OCI-LY7 (cell line): ENCODE results near the gene LCP2. TPM values are rescaled to one million over a fixed set of nuclear protein-coding genes. Genes with fewer than 3 reads are reported as not detected.

Experiments
- BruUV-seq: library from RNA; stranded (reverse); fragments of 400-500 nt; replicated peaks from 2 replicates; lab custom pipeline; 2021; lab: Mats Ljungman, UMichigan
- CTCF ChIA-PET: fragments of 300-600 bp; sonication (Branson Sonifier 250); formaldehyde crosslinking; loops from one replicate; lab custom pipeline; 2022; ENCODE audit warnings: antibody characterized with exemption; ENCODE audit not compliant: unreplicated experiment; lab: Charles Lee
- POLR2A ChIA-PET: fragments of 300-600 bp; sonication (Branson Sonifier 250); formaldehyde crosslinking; loops from one replicate; lab custom pipeline; 2022; ENCODE audit warnings: antibody characterized with exemption; lab: Charles Lee
- DNase-seq: peaks from one replicate; pipeline ENCODE4 v3.0.0-alpha.2; 2015; ENCODE audit warnings: low spot score
- H2AFZ ChIP-seq: fragments of 200-600 bp; sonication (generic), shearing (Covaris generic); 2 replicates; pipeline ENCODE4 v1.6.1; 2014; ENCODE audit warnings: mild to moderate bottlenecking, antibody characterized with exemption, low read length, moderate library complexity
- H3K27ac ChIP-seq: fragments of 200-600 bp; sonication (generic); 2 replicates; pipeline ENCODE4 v1.5.1; 2014; ENCODE audit warnings: mixed run types, low read depth, mild to moderate bottlenecking, moderate library complexity, low read length, inconsistent platforms; ENCODE audit not compliant: poor library complexity, severe bottlenecking
- H3K36me3 ChIP-seq: fragments of 200-600 bp; sonication (generic); 2 replicates; pipeline ENCODE4 v1.6.1; 2014; ENCODE audit warnings: mild to moderate bottlenecking, antibody characterized with exemption, low read length, moderate library complexity, mixed read lengths; ENCODE audit not compliant: insufficient read depth
- H3K4me1 ChIP-seq: fragments of 200-600 bp; sonication (generic); 2 replicates; pipeline ENCODE4 v1.5.1; 2014; ENCODE audit warnings: mild to moderate bottlenecking, low read length; ENCODE audit not compliant: insufficient read depth, poor library complexity, severe bottlenecking
- H3K4me2 ChIP-seq: fragments of 200-600 bp; sonication (generic); 2 replicates; pipeline ENCODE4 v1.6.1; 2014; ENCODE audit warnings: mild to moderate bottlenecking, low read length
- H3K4me3 ChIP-seq: fragments of 200-600 bp; sonication (generic); 2 replicates; pipeline ENCODE4 v1.5.1; 2014; ENCODE audit warnings: mild to moderate bottlenecking, low read depth, low read length; ENCODE audit not compliant: poor library complexity, severe bottlenecking
- H3K79me2 ChIP-seq: fragments of 200-600 bp; sonication (generic); 2 replicates; pipeline ENCODE4 v1.6.1; 2016; ENCODE audit warnings: low read depth, mild to moderate bottlenecking, low read length, moderate library complexity, mixed read lengths; ENCODE audit not compliant: insufficient read depth
- H3K9me2 ChIP-seq: fragments of 200-600 bp; sonication (generic); 2 replicates; pipeline ENCODE4 v1.6.1; 2016; ENCODE audit warnings: mild to moderate bottlenecking, low read length, mixed read lengths; ENCODE audit not compliant: insufficient read depth
- H3K9me3 ChIP-seq: fragments of 200-600 bp; sonication (generic); 2 replicates; pipeline ENCODE4 v1.6.1; 2014; ENCODE audit warnings: mild to moderate bottlenecking, mixed run types, low read length, mixed read lengths
- H4K20me1 ChIP-seq: fragments of 200-600 bp; sonication (generic); 2 replicates; pipeline ENCODE4 v1.6.1; 2014; ENCODE audit warnings: mild to moderate bottlenecking, antibody characterized with exemption, low read length, moderate library complexity, mixed read lengths; ENCODE audit not compliant: insufficient read depth
- EZH2phosphoT487 ChIP-seq: fragments of 200-600 bp; sonication (generic); IDR thresholded peaks from 2 replicates; pipeline ENCODE4 v1.6.1; 2018; ENCODE audit warnings: low read depth, borderline replicate concordance, mild to moderate bottlenecking, mixed run types, antibody characterized with exemption, low read length, moderate library complexity, mixed read lengths
- intact Hi-C: fragments of 100-400 bp; cut with micrococcal nuclease; formaldehyde crosslinking; loops from one replicate; pipeline ENCODE4 v1.10.0; 2022; ENCODE audit not compliant: unreplicated experiment
- total RNA-seq, 2 experiments: library from RNA; depleted of rRNA in 1 of 2; stranded (reverse); fragments of >200 nt in 1 of 2; shearing (Covaris generic) in 1 of 2; gene quantifications; 2 replicates each; pipeline ENCODE4 v1.2.3, GENCODE V29; 2014 to 2022
- TF ChIP-seq, protein P1 (sequence below): fragments of 200-600 bp; sonication (generic); conservative IDR thresholded peaks from 2 replicates; pipeline ENCODE4 v1.5.1; 2014; ENCODE audit warnings: mild to moderate bottlenecking, antibody characterized with exemption, low read length, moderate library complexity, mixed read lengths

LCP2 gene
- total RNA-seq, 2 experiments from 2014 or later: 2.6 TPM; not detected in 1

- no TSS peak for BruUV-seq
Measured at GRCh38 chr5:170296036-170296934, 1.3 kb downstream of the LCP2 start.

GRCh38 chr5:170294556-170294955 lies 3.0 kb downstream of the LCP2 start:
- no peak overlapping the region for H3K4me3 ChIP-seq
- ChIA-PET POLR2A (no interaction called here), CTCF (no interaction called here)
- TF ChIP-seq, protein P1, sequence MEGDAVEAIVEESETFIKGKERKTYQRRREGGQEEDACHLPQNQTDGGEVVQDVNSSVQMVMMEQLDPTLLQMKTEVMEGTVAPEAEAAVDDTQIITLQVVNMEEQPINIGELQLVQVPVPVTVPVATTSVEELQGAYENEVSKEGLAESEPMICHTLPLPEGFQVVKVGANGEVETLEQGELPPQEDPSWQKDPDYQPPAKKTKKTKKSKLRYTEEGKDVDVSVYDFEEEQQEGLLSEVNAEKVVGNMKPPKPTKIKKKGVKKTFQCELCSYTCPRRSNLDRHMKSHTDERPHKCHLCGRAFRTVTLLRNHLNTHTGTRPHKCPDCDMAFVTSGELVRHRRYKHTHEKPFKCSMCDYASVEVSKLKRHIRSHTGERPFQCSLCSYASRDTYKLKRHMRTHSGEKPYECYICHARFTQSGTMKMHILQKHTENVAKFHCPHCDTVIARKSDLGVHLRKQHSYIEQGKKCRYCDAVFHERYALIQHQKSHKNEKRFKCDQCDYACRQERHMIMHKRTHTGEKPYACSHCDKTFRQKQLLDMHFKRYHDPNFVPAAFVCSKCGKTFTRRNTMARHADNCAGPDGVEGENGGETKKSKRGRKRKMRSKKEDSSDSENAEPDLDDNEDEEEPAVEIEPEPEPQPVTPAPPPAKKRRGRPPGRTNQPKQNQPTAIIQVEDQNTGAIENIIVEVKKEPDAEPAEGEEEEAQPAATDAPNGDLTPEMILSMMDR: no peak
- TF ChIP-seq EZH2phosphoT487: no peak
- no peaks in the 10 kb centered on the region for H3K79me2 ChIP-seq
- no peak overlapping the region for H2AFZ ChIP-seq
- peaks cover 11% of the 10 kb centered on the region for H3K4me1 ChIP-seq
- H3K36me3 ChIP-seq: no peaks in the 10 kb centered on the region
- no TSS peak for BruUV-seq
- no peaks in the 10 kb centered on the region for H3K9me3 ChIP-seq
- H4K20me1 ChIP-seq: no peaks in the 10 kb centered on the region
- no peaks in the 10 kb centered on the region for H3K9me2 ChIP-seq
- DNase-seq: no peak
- H3K4me2 ChIP-seq: no peak overlapping the region
- intact Hi-C loops: no loop called here
- no peak overlapping the region for H3K27ac ChIP-seq

More at GRCh38 chr5:170296036-170296934, 1.3 kb downstream of the LCP2 start:
- TF ChIP-seq EZH2phosphoT487: no peak
- TF ChIP-seq, protein P1: no peak
- intact Hi-C loops: no loop called here
- no peaks in the 10 kb centered on the region for H3K9me2 ChIP-seq
- no peak overlapping the region for H3K27ac ChIP-seq
- H2AFZ ChIP-seq: no peak overlapping the region
- ChIA-PET CTCF (no interaction called here), POLR2A (interaction anchor here (0.6 to 0.8 kb wide), 3 partner anchors 13 to 23 kb away, joined by 3 to 4 read pairs (median 4); no protein-coding TSS in a partner anchor)
- H3K79me2 ChIP-seq: no peaks in the 10 kb centered on the region
- DNase-seq: no peak
- H4K20me1 ChIP-seq: no peaks in the 10 kb centered on the region
- H3K4me3 ChIP-seq: no peak overlapping the region
- no peaks in the 10 kb centered on the region for H3K36me3 ChIP-seq
- H3K4me1 ChIP-seq: peaks cover 11% of the 10 kb centered on the region
- no peak overlapping the region for H3K4me2 ChIP-seq
- H3K9me3 ChIP-seq: no peaks in the 10 kb centered on the region

GRCh38 chr5:170294057-170294456 lies 3.5 kb downstream of the LCP2 start:
- no TSS peak for BruUV-seq
- H3K4me1 ChIP-seq: peaks cover 11% of the 10 kb centered on the region

More at GRCh38 chr5:170294057-170294456, 3.5 kb downstream of the LCP2 start:
- H3K9me3 ChIP-seq: no peaks in the 10 kb centered on the region
- no peaks in the 10 kb centered on the region for H3K36me3 ChIP-seq
- ChIA-PET CTCF (no interaction called here), POLR2A (interaction anchor here (0.6 to 1.3 kb wide), 3 partner anchors 14 to 211 kb away, joined by 3 read pairs; no protein-coding TSS in a partner anchor)
- H3K4me2 ChIP-seq: no peak overlapping the region
- intact Hi-C loops: no loop called here
- H3K27ac ChIP-seq: no peak overlapping the region
- no peaks in the 10 kb centered on the region for H3K9me2 ChIP-seq
- H3K4me3 ChIP-seq: no peak overlapping the region
- TF ChIP-seq EZH2phosphoT487: no peak
- TF ChIP-seq, protein P1: no peak
- no peak for DNase-seq
- H4K20me1 ChIP-seq: no peaks in the 10 kb centered on the region
- no peaks in the 10 kb centered on the region for H3K79me2 ChIP-seq
- no peak overlapping the region for H2AFZ ChIP-seq
